SK-N-MC (cell line): Measurements from ENCODE around the gene VIP.

Experiments
- DNase-seq: peaks from one replicate; pipeline ENCODE4 v3.0.0-alpha.2; 2011; ENCODE audit warnings: low read depth, low spot score
- H3K27ac ChIP-seq: fragments of 200-600 bp; sonication (generic); 2 replicates; pipeline ENCODE4 v1.5.1; 2016; ENCODE audit warnings: mixed run types
- H3K36me3 ChIP-seq: fragments of 200-600 bp; sonication (generic); 2 replicates; pipeline ENCODE4 v1.6.1; 2017; ENCODE audit warnings: antibody characterized with exemption, low read length, mixed read lengths; ENCODE audit not compliant: insufficient read depth
- H3K4me3 ChIP-seq: fragments of 200-600 bp; sonication (generic); 2 replicates; pipeline ENCODE4 v1.5.1; 2016
- H3K9ac ChIP-seq: fragments of 200-600 bp; sonication (generic); 2 replicates; pipeline ENCODE4 v1.8.0; 2017; ENCODE audit warnings: mixed run types, mixed read lengths; ENCODE audit not compliant: insufficient read length
- H3K9me3 ChIP-seq: fragments of 200-600 bp; sonication (generic); 2 replicates; pipeline ENCODE4 v1.6.1; 2017; ENCODE audit warnings: low read depth, mild to moderate bottlenecking, antibody characterized with exemption, low read length, moderate library complexity, mixed read lengths
- EZH2 ChIP-seq: fragments of 200-600 bp; sonication (generic); IDR thresholded peaks from one replicate; pipeline ENCODE4 v1.6.1; 2017; ENCODE audit warnings: antibody characterized with exemption
- FOXP2 ChIP-seq: optimal IDR thresholded peaks from 2 replicates; pipeline ENCODE3; 2011; ENCODE audit warnings: mild to moderate bottlenecking, moderate library complexity; ENCODE audit not compliant: insufficient read depth; ENCODE audit errors: extremely low read length, control extremely low read depth
- POLR2AphosphoS5 ChIP-seq: IDR thresholded peaks from 2 replicates; pipeline ENCODE4 v1.6.1; 2012; ENCODE audit warnings: mild to moderate bottlenecking, low read depth, low read length, borderline replicate concordance

VIP gene

DNA sequence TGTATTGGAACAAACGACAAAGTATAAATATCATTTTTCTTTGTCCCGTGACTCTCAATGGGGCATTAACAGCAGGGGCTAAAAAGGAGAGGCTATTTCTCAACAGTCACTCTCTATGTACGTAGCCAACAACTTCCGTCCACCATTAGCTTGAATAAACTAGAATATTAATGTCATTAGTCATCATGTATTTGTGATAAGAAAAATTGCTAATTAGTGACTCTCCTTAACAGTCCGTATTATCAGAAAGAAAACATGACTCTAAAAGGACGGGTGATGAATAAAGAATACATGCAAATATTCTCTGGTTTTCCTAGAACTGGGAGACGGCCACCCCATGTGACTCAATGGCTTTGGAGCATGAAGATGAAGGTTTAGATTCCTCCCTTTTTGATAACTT lies 18.6 kb downstream of the VIP start:
- H3K36me3 ChIP-seq: no peaks in the 10 kb centered on the region
- H3K9ac ChIP-seq: no peak overlapping the region
- no peak overlapping the region for H3K4me3 ChIP-seq
- no peak for TF ChIP-seq POLR2AphosphoS5
- no peak overlapping the region for H3K27ac ChIP-seq
- H3K9me3 ChIP-seq: no peaks in the 10 kb centered on the region
- no peak for DNase-seq

DNA sequence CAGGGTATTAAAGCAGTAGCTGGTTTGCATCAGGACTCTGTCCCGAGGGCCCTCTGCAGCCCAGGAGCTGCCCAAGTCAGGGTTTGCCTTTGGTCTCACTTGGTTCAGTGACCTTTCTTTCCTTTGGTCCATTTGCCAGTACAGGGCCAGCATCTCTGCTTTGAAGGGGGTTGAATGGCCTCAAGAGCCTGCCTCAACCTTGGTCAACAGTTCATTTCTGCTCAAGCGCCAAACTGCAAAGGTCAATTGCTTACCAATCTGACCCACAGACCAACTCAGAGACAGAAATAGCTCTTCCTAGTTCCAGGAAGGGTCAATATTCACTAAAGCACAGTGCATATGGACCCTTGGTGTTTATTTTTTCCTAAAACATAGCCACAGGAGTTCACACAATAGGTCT lies 19.4 kb downstream of the VIP start:
- H3K36me3 ChIP-seq: no peaks in the 10 kb centered on the region
- no peaks in the 10 kb centered on the region for H3K9me3 ChIP-seq
- no peak overlapping the region for H3K4me3 ChIP-seq
- TF ChIP-seq EZH2 (no peak), POLR2AphosphoS5 (no peak), FOXP2 (no peak)
- no peak overlapping the region for H3K9ac ChIP-seq
- no peak overlapping the region for H3K27ac ChIP-seq
- no peak for DNase-seq

DNA sequence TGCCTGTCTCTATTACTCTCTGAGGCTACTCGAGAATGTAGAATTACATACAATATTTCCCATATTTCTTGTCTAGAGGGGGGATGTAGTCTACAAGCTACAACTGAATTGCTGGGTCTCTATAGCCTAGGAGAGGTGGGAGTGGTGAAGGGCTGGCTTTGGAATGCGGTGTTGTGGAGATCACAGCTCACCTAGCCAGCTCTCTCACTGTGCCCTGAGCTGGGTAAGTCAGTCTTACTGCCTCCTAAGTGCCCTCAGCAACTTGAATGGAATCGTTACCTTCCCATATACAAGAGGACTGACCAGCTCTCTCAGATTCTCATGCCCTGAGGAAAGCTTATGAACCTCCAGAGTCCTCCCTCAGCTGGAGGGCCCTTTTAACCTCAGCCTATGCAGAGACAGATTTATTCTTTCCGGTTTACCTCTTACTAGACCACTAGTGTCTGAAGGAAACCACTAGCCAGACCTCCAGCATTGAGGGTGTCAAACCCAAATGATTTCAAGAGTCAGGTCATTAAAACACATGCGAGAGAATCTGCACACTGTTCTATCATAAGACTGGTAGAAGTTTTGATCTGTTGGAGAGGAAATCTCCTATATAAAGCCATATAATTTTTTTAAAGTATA lies 20.6 kb downstream of the VIP start:
- no peak for DNase-seq
- no peak for TF ChIP-seq EZH2
- no peak for TF ChIP-seq POLR2AphosphoS5
- TF ChIP-seq FOXP2: no peak
- H3K9me3 ChIP-seq: no peaks in the 10 kb centered on the region

DNA sequence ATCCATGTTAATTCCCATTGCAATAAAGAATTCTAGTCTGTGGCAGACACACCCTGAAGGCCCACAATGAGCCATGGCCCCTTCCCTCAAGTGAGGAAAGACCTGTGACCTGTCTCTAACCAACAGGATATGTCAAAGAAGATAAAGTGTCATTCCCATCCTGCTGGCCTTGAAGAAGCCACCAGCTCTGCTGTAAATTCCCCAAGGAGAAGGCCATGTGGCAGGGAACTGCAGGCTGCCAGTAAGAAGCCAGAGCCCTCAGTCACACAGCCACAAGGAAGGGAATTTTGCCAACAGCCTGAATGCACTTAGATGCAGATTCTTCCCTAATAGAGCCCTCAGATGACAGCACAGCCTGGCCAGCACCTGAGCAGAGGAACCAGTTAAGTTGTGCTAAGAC lies 24.8 kb downstream of the VIP start:
- Histone ChIP-seq H3K4me3 (no peak overlapping the region), H3K36me3 (no peaks in the 10 kb centered on the region), H3K27ac (no peak overlapping the region), H3K9me3 (no peaks in the 10 kb centered on the region), H3K9ac (no peak overlapping the region)
- TF ChIP-seq FOXP2 (no peak), EZH2 (no peak), POLR2AphosphoS5 (no peak)
- DNase-seq: no peak

More for the DNA sequence above, 20.6 kb downstream of the VIP start:
- Histone ChIP-seq H3K36me3 (no peaks in the 10 kb centered on the region), H3K4me3 (no peak overlapping the region), H3K27ac (no peak overlapping the region), H3K9ac (no peak overlapping the region)

DNA sequence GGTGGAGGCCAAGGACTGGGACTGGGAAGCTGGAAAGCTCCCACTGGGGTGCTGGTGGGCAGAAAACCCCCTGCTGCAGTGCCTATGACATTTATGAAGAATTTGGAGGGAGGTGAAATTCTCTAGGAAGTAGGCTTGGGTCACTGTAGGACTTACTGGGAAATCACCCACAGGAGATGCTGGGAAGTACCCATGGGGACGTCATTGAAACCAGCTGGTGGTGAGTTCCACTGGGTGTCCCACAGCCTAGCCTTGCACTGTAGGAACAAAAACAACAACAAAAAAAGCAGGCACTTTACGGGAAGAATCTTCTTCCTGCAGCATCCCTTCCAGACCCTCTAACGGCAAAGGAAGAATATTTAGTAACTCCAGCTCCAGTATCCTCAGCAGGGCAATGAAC lies 26.2 kb downstream of the VIP start:
- H3K4me3 ChIP-seq: no peak overlapping the region
- TF ChIP-seq EZH2 (no peak), FOXP2 (no peak), POLR2AphosphoS5 (no peak)
- H3K9me3 ChIP-seq: no peaks in the 10 kb centered on the region
- H3K36me3 ChIP-seq: no peaks in the 10 kb centered on the region
- H3K27ac ChIP-seq: no peak overlapping the region
- no peak overlapping the region for H3K9ac ChIP-seq
- no peak for DNase-seq

DNA sequence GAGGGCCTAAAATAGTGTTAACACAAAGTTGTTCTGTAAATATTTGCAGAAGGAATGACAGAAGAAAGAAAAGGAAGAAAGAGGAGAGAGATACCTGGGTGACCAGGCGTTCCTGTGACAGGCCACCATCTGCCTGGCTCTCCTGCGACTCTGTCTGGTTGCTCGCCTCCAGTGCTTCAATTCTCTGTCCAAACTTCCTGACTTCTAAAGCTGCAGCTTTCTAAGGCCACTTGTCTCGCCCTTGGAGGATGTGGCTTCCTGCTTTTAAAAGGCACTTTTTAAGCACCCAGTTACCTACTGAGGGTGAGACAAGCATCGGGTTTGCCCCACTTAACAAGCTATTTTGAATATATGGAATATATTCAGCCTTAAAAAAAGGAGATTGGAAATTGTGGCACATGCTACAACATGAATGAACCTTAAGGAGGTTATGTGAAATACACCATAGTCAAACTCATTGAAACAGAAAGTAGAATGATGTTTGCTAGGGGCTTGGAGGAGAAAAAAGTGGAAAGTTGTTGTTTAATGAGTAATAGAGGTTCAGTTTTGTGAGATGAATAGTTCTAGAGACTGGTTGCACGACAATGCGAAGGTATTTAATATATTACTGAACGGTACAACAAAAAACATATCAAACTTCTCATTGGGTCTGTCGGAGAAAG lies 32.8 kb downstream of the VIP start:
- no peak overlapping the region for H3K27ac ChIP-seq
- H3K36me3 ChIP-seq: no peaks in the 10 kb centered on the region
- H3K4me3 ChIP-seq: no peak overlapping the region
- H3K9me3 ChIP-seq: no peaks in the 10 kb centered on the region
- no peak for TF ChIP-seq FOXP2
- no peak for TF ChIP-seq EZH2
- TF ChIP-seq POLR2AphosphoS5: no peak
- no peak for DNase-seq
- no peak overlapping the region for H3K9ac ChIP-seq

DNA sequence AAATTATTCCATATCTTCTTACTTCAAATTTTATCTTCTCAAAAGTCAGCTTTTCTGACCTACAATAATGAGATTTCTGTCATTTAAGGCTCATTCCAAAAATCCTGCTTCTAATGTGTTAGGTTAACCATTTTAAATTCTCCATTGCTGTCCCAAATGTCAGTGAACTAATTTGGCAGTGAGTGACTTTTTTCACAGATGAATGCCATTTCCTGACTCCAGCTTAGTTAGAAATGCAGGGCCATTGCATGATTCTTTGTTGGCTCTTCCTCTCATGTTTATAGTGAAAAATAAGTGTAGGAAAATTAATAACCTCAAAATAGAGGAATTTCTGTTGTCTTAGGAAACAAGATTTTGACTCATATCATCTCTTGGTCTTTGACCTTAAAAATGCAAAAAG lies 44.1 kb downstream of the VIP start:
- no peak overlapping the region for H3K27ac ChIP-seq
- TF ChIP-seq POLR2AphosphoS5 (no peak), FOXP2 (no peak), EZH2 (no peak)
- no peak overlapping the region for H3K9ac ChIP-seq
- H3K9me3 ChIP-seq: no peaks in the 10 kb centered on the region
- DNase-seq: no peak
- H3K36me3 ChIP-seq: no peaks in the 10 kb centered on the region
- no peak overlapping the region for H3K4me3 ChIP-seq

DNA sequence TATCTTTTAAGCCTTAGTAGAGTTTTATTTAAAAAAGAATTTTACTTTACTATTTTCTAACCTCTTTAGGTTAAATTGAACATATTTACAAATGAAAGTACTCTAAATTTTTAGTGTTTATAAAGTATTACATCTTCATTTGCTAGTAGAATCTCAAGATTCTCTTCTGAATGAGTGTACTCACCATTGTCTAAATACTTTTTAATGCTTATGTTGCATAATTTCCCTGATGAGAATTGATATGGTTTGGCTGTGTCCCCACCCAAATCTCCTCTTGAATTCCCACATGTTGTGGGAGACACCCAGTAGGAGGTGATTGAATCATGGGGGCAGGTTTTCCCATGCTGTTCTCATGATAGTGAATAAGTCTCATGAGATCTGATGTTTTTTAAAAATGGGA lies 53.6 kb downstream of the VIP start:
- H3K4me3 ChIP-seq: no peak overlapping the region
- no peaks in the 10 kb centered on the region for H3K36me3 ChIP-seq
- DNase-seq: no peak
- no peaks in the 10 kb centered on the region; the same call in 1 of the 2 replicates for H3K9me3 ChIP-seq
- TF ChIP-seq POLR2AphosphoS5 (no peak), EZH2 (no peak), FOXP2 (no peak)
- no peak overlapping the region for H3K9ac ChIP-seq
- H3K27ac ChIP-seq: no peak overlapping the region
